Bronchial epithelial cell (primary cell): Measurements from ENCODE around the gene FBXW12. TPM values are rescaled to one million over a fixed set of nuclear protein-coding genes. Genes with fewer than 3 reads are reported as not detected.

Experiments used
- DNase-seq: peaks from one replicate; pipeline ENCODE4 v3.0.0-alpha.2; 2010; ENCODE audit warnings: low read depth
- FAIRE-seq: peaks from 2 replicates; lab custom pipeline; 2011; peaks lifted over from hg19 to GRCh38; lab: Jason Lieb, UNC
- H3K27me3 ChIP-seq: 2 replicates; pipeline ENCODE4 v1.5.1; 2011; ENCODE audit warnings: low read length; ENCODE audit not compliant: control insufficient read depth, insufficient read depth
- H3K36me3 ChIP-seq: 2 replicates; pipeline ENCODE4 v1.5.1; 2011; ENCODE audit warnings: low read length; ENCODE audit not compliant: control insufficient read depth, insufficient read depth
- H3K4me3 ChIP-seq: 2 replicates; pipeline ENCODE4 v1.5.1; 2011; ENCODE audit warnings: mild to moderate bottlenecking, low read depth, low read length, control low read depth
- total RNA-seq: library from RNA; depleted of rRNA; stranded (reverse); fragments of >200 nt; gene quantifications from 2 replicates; pipeline ENCODE4 v1.2.1, GENCODE V29; 2014
- TF ChIP-seq, protein P1 (sequence below): IDR thresholded peaks from 2 replicates; pipeline ENCODE4 v1.5.1; 2011; ENCODE audit warnings: mild to moderate bottlenecking, moderate library complexity, low read length, control low read depth, inconsistent platforms; ENCODE audit not compliant: insufficient read depth, severe bottlenecking

Gene FBXW12
- total RNA-seq, 1 donor from 2014 or later: not detected

DNA sequence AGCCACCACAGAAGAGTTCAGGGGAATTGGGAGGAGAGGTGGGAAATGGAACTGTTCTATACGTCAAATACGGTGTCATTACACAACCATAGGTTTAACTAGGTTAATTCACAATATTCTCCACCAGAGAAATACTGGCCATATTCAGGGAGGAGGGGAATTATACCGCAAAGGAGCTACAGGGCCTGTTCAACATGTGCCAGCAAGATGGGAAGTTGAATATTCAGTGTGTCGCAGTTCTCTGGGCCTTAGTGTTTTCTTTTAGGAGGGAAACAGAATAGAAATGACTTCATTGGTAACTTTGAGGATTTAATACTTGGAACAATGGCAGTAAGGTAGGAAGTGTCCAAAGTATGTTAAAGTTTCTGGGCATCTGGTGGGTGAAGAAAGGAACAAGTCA lies 18.0 kb upstream of the FBXW12 start:
- TF ChIP-seq, protein P1, sequence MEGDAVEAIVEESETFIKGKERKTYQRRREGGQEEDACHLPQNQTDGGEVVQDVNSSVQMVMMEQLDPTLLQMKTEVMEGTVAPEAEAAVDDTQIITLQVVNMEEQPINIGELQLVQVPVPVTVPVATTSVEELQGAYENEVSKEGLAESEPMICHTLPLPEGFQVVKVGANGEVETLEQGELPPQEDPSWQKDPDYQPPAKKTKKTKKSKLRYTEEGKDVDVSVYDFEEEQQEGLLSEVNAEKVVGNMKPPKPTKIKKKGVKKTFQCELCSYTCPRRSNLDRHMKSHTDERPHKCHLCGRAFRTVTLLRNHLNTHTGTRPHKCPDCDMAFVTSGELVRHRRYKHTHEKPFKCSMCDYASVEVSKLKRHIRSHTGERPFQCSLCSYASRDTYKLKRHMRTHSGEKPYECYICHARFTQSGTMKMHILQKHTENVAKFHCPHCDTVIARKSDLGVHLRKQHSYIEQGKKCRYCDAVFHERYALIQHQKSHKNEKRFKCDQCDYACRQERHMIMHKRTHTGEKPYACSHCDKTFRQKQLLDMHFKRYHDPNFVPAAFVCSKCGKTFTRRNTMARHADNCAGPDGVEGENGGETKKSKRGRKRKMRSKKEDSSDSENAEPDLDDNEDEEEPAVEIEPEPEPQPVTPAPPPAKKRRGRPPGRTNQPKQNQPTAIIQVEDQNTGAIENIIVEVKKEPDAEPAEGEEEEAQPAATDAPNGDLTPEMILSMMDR: no peak
- no peak for FAIRE-seq
- DNase-seq: no peak
- Histone ChIP-seq H3K36me3 (no peaks in the 10 kb centered on the region), H3K4me3 (no peak overlapping the region), H3K27me3 (peaks cover 3% of the 10 kb centered on the region)

DNA sequence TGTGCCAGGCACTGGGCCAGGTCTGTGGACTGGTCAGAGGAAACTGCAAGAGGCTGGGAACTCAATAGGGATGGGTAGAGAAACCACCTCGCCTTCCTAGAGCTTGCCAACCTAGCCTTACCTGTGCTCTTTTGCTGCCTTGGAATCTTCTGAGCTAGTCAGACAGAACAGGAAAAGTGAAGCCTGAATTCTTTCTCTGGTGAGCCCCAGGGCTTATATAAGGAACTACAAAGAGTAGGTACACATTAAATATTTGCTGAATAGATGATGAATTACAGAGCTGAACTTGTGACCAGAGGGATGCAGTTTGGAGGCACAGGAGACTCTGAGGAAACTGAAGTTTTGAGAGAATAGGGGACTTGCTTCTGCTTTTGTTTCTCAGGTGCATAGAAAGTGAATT lies 15.6 kb upstream of the FBXW12 start:
- DNase-seq (no peak), FAIRE-seq (no peak)
- Histone ChIP-seq H3K4me3 (no peak overlapping the region), H3K36me3 (no peaks in the 10 kb centered on the region), H3K27me3 (peaks cover 3% of the 10 kb centered on the region)
- TF ChIP-seq, protein P1: no peak

DNA sequence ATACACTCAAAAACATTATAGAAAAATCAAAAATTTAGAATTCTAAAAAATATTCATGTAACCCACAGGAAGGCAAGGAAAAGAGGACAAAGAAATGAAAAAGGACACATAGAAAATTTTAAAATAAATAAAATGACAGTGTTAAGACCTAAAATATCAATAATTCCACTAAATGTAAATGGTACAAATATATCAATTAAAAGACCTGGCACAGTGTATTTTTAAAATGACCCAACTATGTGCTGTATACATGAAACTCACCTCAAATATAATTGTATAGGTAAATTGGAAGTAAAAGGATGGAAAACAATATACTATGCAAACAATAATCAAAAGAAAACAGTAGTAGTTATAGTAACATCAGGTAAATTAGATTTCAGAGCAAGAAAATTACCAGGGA lies 10.1 kb upstream of the FBXW12 start:
- H3K4me3 ChIP-seq: no peak overlapping the region
- FAIRE-seq (no peak), DNase-seq (no peak)
- TF ChIP-seq, protein P1: no peak
- no peaks in the 10 kb centered on the region for H3K27me3 ChIP-seq
- H3K36me3 ChIP-seq: no peaks in the 10 kb centered on the region

GRCh38 chr3:48364840-48365239 lies 7.2 kb upstream of the FBXW12 start:
- DNase-seq: no peak
- Histone ChIP-seq H3K4me3 (no peak overlapping the region), H3K27me3 (no peaks in the 10 kb centered on the region), H3K36me3 (no peaks in the 10 kb centered on the region)
- TF ChIP-seq, protein P1: no peak
- FAIRE-seq: no peak

DNA sequence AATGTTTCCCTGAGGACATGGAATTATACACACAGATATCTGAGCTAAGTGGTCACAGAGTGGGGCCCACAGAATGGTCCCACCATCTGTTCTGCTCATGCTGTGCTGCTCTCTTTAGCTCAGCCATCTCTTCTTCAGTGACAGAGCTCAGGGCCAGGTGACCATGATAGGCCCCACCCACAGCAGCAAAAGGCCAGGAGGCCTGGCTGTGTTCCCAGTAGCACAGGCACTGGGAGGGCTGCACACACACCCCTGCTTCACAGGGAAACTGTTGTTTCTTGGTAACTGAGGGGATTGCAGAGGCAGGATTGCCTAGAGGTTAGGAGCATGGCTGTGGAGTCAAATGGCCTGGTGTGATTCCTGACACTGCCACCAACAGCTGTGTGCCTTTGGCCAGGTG lies 4.8 kb upstream of the FBXW12 start:
- DNase-seq: no peak
- Histone ChIP-seq H3K36me3 (no peaks in the 10 kb centered on the region), H3K4me3 (no peak overlapping the region), H3K27me3 (no peaks in the 10 kb centered on the region)
- TF ChIP-seq, protein P1: no peak
- FAIRE-seq: no peak

- no peak for DNase-seq
- Histone ChIP-seq H3K4me3 (no peak overlapping the region), H3K27me3 (no peaks in the 10 kb centered on the region), H3K36me3 (no peaks in the 10 kb centered on the region)
- TF ChIP-seq, protein P1: no peak
- FAIRE-seq: no peak
Measured at GRCh38 chr3:48369693-48370332, 2.2 kb upstream of the FBXW12 start.
